ENCODE results near the gene LRMDA.

- no peak for TF ChIP-seq EZH2 (IDR thresholded peaks at IDR 0.05; ENCODE audit: borderline replicate concordance, low read depth, low read length, poor library complexity, severe bottlenecking)
- TF ChIP-seq CTCF (conservative IDR thresholded peaks at IDR 0.05; ENCODE audit: low read depth, low read length), result no peak
These were observed 176.2 kb downstream of the LRMDA start for GRCh38 chr10:75607576-75607975.
